IPS-20b (cell line): ENCODE results near the gene SIGLEC8.

Experiments used
- H3K27ac ChIP-seq: one replicate; pipeline ENCODE4 v1.5.1; 2013; ENCODE audit warnings: low read length
- H3K27me3 ChIP-seq: 2 replicates; pipeline ENCODE4 v1.6.1; 2013; ENCODE audit warnings: mild to moderate bottlenecking, low read length, inconsistent platforms; ENCODE audit not compliant: insufficient read depth
- H3K36me3 ChIP-seq: 2 replicates; pipeline ENCODE4 v1.6.1; 2013; ENCODE audit warnings: low read depth, mild to moderate bottlenecking, inconsistent platforms, low read length, moderate library complexity; ENCODE audit not compliant: insufficient read depth
- H3K4me1 ChIP-seq: 2 replicates; pipeline ENCODE4 v1.6.1; 2013; ENCODE audit warnings: mild to moderate bottlenecking, control low read depth, inconsistent platforms, low read length, moderate library complexity; ENCODE audit not compliant: insufficient read depth
- H3K4me3 ChIP-seq: 2 replicates; pipeline ENCODE4 v1.5.1; 2013; ENCODE audit warnings: mild to moderate bottlenecking, low read length, inconsistent platforms
- H3K9ac ChIP-seq: 2 replicates; pipeline ENCODE4 v1.6.1; 2013; ENCODE audit warnings: low read depth, mild to moderate bottlenecking, inconsistent platforms, low read length, moderate library complexity
- H3K9me3 ChIP-seq: 2 replicates; pipeline ENCODE4 v1.6.1; 2013; ENCODE audit warnings: mild to moderate bottlenecking, low read depth, low read length, inconsistent platforms; ENCODE audit not compliant: insufficient read depth

SIGLEC8 gene

DNA sequence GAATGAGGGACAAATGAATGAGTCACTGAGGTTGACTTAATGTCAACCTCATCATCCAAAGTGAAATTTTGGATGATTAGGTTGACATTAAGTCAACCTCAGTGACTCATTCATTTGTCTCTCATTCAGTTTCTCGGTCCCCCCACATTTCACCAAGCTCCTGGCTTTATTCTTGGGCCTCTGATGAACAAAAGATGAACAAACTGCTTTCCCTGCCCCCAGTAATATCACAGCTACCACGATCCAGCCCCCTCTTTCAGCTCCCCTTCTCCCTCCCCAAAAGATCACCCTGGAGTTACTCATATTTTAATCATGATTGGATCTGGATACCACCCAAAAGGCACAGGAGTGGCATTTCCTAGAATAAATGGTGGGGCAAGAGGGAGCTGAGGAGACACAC lies 30.9 kb upstream of the SIGLEC8 start:
- no peak overlapping the region for H3K4me3 ChIP-seq
- H3K9ac ChIP-seq = no peak overlapping the region
- H3K9me3 ChIP-seq = peaks cover 67% of the 10 kb centered on the region
- no peak overlapping the region for H3K27ac ChIP-seq
- no peaks in the 10 kb centered on the region for H3K4me1 ChIP-seq
- no peaks in the 10 kb centered on the region for H3K36me3 ChIP-seq
- no peaks in the 10 kb centered on the region for H3K27me3 ChIP-seq

- Histone ChIP-seq H3K9me3 (peaks cover 68% of the 10 kb centered on the region), H3K9ac (no peak overlapping the region), H3K4me1 (no peaks in the 10 kb centered on the region), H3K27me3 (no peaks in the 10 kb centered on the region), H3K4me3 (no peak overlapping the region), H3K27ac (no peak overlapping the region), H3K36me3 (no peaks in the 10 kb centered on the region)
Observed at GRCh38 chr19:51488491-51488890, 30.2 kb upstream of the SIGLEC8 start.

DNA sequence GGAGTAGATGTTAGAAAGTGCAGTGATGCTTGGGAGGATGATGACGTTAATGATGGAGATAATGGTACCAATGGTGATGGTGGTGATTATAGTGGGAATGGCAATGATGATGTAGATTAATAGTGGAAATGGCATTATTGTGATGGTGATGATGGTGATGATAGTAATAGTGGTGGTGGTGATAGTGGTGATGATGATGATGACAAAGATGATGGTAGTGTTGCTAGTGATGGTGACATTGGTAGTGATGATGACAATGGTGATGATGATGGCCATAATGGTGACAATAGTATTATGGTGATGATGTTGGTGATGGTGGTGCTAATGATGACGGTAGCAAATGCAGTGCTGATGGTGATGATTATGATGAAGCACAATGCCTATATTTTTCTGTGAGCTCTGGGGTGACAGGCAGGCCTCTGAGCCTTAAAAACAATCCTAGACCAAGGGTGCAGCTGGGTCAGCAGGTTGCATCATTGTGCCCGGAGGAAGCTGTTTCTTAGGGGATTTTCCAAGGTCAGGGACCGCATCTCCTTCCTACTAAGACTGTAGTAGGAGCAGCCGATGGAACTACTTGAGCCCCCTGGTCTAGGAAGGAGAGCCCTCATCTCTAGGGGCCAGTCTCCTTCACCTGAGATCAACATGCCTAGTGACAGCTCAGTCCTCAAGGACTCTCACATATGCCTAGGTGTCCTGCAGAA lies 27.9 kb upstream of the SIGLEC8 start:
- H3K27ac ChIP-seq = no peak overlapping the region
- H3K9ac ChIP-seq = no peak overlapping the region
- H3K9me3 ChIP-seq = peaks cover 61% of the 10 kb centered on the region
- H3K27me3 ChIP-seq = no peaks in the 10 kb centered on the region
- H3K4me1 ChIP-seq = no peaks in the 10 kb centered on the region
- no peaks in the 10 kb centered on the region for H3K36me3 ChIP-seq
- no peak overlapping the region for H3K4me3 ChIP-seq

GRCh38 chr19:51480590-51480989 lies 22.3 kb upstream of the SIGLEC8 start:
- Histone ChIP-seq H3K9ac (no peak overlapping the region), H3K27ac (no peak overlapping the region), H3K36me3 (no peaks in the 10 kb centered on the region), H3K4me1 (no peaks in the 10 kb centered on the region), H3K9me3 (peaks cover 27% of the 10 kb centered on the region; the same call in 1 of the 2 replicates), H3K4me3 (no peak overlapping the region), H3K27me3 (no peaks in the 10 kb centered on the region)

DNA sequence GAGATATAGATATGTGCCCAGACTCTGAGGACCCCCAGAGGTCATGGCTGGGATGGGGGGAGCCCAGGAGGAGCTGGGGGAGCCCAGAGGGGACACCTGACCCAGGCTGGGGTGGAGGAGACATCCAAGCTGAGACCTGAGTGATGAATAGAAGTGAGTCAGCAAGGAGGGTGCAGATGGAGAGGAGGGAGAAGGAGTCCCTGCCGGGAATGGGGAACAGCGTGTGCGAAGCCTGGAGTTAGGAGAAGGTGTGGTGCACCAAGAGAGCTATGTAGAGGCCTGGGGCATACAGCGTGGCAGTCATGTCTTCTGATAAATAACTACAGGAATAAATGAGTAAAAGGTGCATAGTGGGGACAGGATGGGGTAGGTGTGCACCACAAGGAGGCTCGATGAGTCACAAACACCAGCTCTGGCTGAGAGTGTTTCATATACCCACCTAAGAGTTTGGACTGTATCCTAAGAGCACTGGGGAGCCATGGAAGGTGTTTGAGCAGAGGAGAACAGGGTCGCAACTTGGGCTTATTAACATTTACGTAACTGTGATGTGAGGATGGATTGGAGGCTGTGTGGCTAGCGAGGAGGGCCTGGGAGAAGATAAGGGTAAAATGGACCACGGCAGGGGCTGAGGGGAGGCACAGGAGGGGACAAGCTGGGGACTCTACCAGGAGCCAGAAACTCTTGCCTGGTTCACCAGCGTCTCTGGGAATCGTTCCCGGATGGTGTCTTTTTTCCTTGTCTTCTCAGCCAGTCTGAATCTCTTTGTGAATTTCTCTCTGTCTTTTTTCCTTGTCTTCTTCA lies 21.5 kb upstream of the SIGLEC8 start:
- Histone ChIP-seq H3K4me1 (no peaks in the 10 kb centered on the region), H3K9ac (no peak overlapping the region), H3K27me3 (no peaks in the 10 kb centered on the region), H3K36me3 (no peaks in the 10 kb centered on the region), H3K9me3 (peaks cover 19% of the 10 kb centered on the region; the same call in 1 of the 2 replicates), H3K27ac (no peak overlapping the region), H3K4me3 (no peak overlapping the region)

DNA sequence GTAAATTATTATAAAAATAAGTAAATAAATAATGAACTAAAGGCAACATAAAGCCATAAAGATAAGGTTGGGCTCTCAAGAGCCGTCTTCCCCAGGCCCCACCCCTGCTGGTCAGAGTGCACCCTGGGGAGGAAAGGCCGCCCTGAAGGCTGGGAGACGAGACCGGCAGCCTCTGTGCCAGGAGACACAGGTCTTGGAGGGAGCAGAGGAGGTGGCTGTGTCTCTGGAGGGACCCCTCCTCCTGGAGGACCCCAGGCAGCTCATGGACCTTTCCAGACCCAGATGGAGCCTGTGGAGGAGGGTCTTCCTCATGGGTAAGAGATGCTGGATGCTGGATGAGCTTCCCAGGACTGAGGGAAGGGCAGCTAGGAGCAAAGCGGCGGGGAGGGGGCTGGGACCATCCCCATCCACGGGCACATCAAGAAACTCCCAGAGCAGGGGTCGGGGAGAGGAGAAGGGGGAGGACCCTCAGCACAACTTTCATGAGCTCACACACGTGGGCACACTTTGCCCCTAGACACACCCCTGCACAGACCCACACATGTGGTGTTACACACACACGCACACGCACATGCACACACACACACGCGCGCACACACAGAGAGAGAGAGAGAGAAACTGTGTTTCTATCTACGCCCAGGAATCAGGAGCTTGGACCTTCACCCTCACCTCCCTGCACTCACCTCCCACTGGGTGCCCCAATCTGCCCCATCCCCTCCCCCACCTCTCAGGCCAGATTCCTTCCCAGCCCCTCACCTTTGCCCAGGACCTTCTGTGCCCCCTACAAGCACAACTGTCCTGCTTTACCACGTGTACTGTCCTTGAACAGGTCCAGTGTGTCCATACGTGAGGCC lies 20.4 kb upstream of the SIGLEC8 start, which contains the start of gene CEACAM18:
CEACAM18 (plus strand) TSS at position 159 of the 854 bp plus-strand sequence.
- H3K4me1 ChIP-seq = no peaks in the 10 kb centered on the region
- no peaks in the 10 kb centered on the region for H3K36me3 ChIP-seq
- no peak within 1 kb of the TSS for H3K9ac ChIP-seq
- H3K4me3 ChIP-seq = no peak within 1 kb of the TSS
- H3K27ac ChIP-seq = no peak within 1 kb of the TSS
- H3K27me3 ChIP-seq = peaks cover 2% of the 10 kb centered on the region; the same call in 1 of the 2 replicates
- H3K9me3 ChIP-seq = peaks cover 12% of the 10 kb centered on the region; the same call in 1 of the 2 replicates

- Histone ChIP-seq H3K9ac (no peak overlapping the region), H3K27me3 (peaks cover 5% of the 10 kb centered on the region; the same call in 1 of the 2 replicates)
Observed at GRCh38 chr19:51477344-51477743, 19.1 kb upstream of the SIGLEC8 start.

GRCh38 chr19:51476164-51476563 lies 17.9 kb upstream of the SIGLEC8 start:
- Histone ChIP-seq H3K9me3 (peaks cover 4% of the 10 kb centered on the region; the same call in 1 of the 2 replicates), H3K36me3 (no peaks in the 10 kb centered on the region), H3K4me3 (no peak overlapping the region), H3K4me1 (no peaks in the 10 kb centered on the region), H3K9ac (no peak overlapping the region), H3K27me3 (peaks cover 5% of the 10 kb centered on the region; the same call in 1 of the 2 replicates), H3K27ac (no peak overlapping the region)

More at GRCh38 chr19:51477344-51477743, 19.1 kb upstream of the SIGLEC8 start:
- no peaks in the 10 kb centered on the region for H3K36me3 ChIP-seq
- H3K9me3 ChIP-seq = peaks cover 4% of the 10 kb centered on the region; the same call in 1 of the 2 replicates
- H3K4me3 ChIP-seq = no peak overlapping the region
- no peaks in the 10 kb centered on the region for H3K4me1 ChIP-seq
- no peak overlapping the region for H3K27ac ChIP-seq

GRCh38 chr19:51473009-51473707 lies 14.9 kb upstream of the SIGLEC8 start:
- H3K4me3 ChIP-seq = no peak overlapping the region

GRCh38 chr19:51472607-51473006 lies 14.4 kb upstream of the SIGLEC8 start:
- no peak overlapping the region for H3K9ac ChIP-seq
- H3K36me3 ChIP-seq = no peaks in the 10 kb centered on the region
- peaks cover 11% of the 10 kb centered on the region; the same call in 1 of the 2 replicates for H3K27me3 ChIP-seq
- H3K9me3 ChIP-seq = no peaks in the 10 kb centered on the region
- no peaks in the 10 kb centered on the region for H3K4me1 ChIP-seq
- H3K4me3 ChIP-seq = no peak overlapping the region
- no peak overlapping the region for H3K27ac ChIP-seq

More at GRCh38 chr19:51473009-51473707, 14.9 kb upstream of the SIGLEC8 start:
- Histone ChIP-seq H3K27ac (no peak overlapping the region), H3K27me3 (peaks cover 5% of the 10 kb centered on the region; the same call in 1 of the 2 replicates), H3K36me3 (no peaks in the 10 kb centered on the region), H3K4me1 (no peaks in the 10 kb centered on the region), H3K9ac (no peak overlapping the region), H3K9me3 (no peaks in the 10 kb centered on the region)

DNA sequence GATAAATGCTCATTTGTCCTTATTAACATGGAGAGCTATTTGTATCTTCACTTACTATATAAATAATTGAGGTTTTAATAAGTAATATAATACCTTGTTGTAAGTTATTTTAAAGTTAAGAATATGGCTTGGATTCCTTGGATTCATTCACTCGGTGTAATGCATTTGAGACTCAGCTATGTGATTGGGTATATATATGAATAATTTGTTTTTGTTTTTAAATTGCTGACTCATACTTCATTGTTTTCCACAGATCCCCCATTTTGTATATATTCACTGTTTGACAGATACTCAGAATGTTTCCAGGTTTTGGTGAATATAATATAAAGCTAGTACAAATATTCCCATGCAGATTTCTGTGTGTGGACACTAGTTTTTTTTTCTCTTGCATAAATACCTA lies 13.3 kb upstream of the SIGLEC8 start:
- Histone ChIP-seq H3K27me3 (peaks cover 22% of the 10 kb centered on the region), H3K27ac (no peak overlapping the region)

More for the DNA sequence above, 13.3 kb upstream of the SIGLEC8 start:
- H3K36me3 ChIP-seq = no peaks in the 10 kb centered on the region
- H3K9me3 ChIP-seq = no peaks in the 10 kb centered on the region
- H3K9ac ChIP-seq = no peak overlapping the region
- H3K4me3 ChIP-seq = no peak overlapping the region
- no peaks in the 10 kb centered on the region for H3K4me1 ChIP-seq
